Adrenal gland (tissue), 5 donors: ENCODE measurements around the gene COMT.

Source experiments
- POLR2A ChIP-seq, 2 donors: fragments of 450-650 bp; IDR thresholded peaks; one replicate each; pipeline ENCODE4 v1.6.1; 2017; ENCODE audit warnings: antibody characterized with exemption in 2 of 2, mild to moderate bottlenecking in 2 of 2, moderate library complexity in 1 of 2
- TF ChIP-seq, protein P1 (sequence below), 6 experiments: fragments of 450-650 bp in 4 of 6; fragments of 200-600 bp in 2 of 6; sonication (generic) in 1 of 6; IDR thresholded peaks; 1 replicate in 5 of 6; 2 replicates in 1 of 6; pipeline versions ENCODE4 v1.5.1 to v1.8.0; 2016 to 2021; ENCODE audit warnings: antibody characterized with exemption in 6 of 6, mild to moderate bottlenecking in 2 of 6, moderate library complexity in 1 of 6
- donor health status: DM: no; HTN: no; CAD: no.

DNA sequence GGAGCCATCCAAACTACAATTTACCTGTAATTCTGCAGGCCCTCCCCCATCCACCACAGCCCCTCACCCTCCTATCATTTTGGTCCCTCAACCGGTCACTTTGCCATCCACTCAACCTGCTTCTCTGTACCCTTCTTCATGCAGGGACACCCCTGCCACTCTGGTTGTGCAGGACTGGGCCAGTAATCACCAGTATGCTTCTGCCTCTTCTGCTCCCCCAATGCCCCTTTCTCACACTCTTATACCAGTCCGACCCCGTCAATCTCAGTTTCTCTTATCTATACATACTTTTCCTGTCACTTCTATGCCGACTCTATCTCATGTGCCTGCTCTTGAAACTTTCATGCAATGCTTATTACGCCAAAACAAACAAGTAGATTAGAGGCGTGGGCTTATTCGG, 5.1 kb upstream of the COMT start:
- TF ChIP-seq, protein P1, sequence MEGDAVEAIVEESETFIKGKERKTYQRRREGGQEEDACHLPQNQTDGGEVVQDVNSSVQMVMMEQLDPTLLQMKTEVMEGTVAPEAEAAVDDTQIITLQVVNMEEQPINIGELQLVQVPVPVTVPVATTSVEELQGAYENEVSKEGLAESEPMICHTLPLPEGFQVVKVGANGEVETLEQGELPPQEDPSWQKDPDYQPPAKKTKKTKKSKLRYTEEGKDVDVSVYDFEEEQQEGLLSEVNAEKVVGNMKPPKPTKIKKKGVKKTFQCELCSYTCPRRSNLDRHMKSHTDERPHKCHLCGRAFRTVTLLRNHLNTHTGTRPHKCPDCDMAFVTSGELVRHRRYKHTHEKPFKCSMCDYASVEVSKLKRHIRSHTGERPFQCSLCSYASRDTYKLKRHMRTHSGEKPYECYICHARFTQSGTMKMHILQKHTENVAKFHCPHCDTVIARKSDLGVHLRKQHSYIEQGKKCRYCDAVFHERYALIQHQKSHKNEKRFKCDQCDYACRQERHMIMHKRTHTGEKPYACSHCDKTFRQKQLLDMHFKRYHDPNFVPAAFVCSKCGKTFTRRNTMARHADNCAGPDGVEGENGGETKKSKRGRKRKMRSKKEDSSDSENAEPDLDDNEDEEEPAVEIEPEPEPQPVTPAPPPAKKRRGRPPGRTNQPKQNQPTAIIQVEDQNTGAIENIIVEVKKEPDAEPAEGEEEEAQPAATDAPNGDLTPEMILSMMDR (IDR thresholded peaks at IDR 0.05): no peak
- no peak for TF ChIP-seq POLR2A (IDR thresholded peaks at IDR 0.05)
